Stomach smooth muscle (tissue), 2 donors: Measurements from ENCODE around the gene ABHD17C.

ENCODE experiments used
- H3K27ac ChIP-seq: one replicate; pipeline ENCODE4 v1.7.0; 2013; ENCODE audit warnings: mild to moderate bottlenecking, low read length, inconsistent platforms
- H3K27me3 ChIP-seq, 2 donors: one replicate each; pipeline ENCODE4 v1.7.0; 2013; ENCODE audit warnings: low read length in 2 of 2; ENCODE audit not compliant: insufficient read depth in 2 of 2, control insufficient read depth in 1 of 2
- H3K36me3 ChIP-seq, 2 donors: one replicate each; pipeline ENCODE4 v1.7.0; 2013; ENCODE audit warnings: low read length in 2 of 2; ENCODE audit not compliant: control insufficient read depth in 2 of 2, insufficient read depth in 2 of 2
- H3K4me1 ChIP-seq: one replicate; pipeline ENCODE4 v1.7.0; 2013; ENCODE audit warnings: low read length; ENCODE audit not compliant: control insufficient read depth, insufficient read depth
- H3K4me3 ChIP-seq, 2 donors: one replicate each; pipeline ENCODE4 v1.7.0; 2013; ENCODE audit warnings: low read length in 2 of 2
- H3K9ac ChIP-seq, 2 donors: one replicate each; pipeline ENCODE4 v1.7.0; 2013; ENCODE audit warnings: low read length in 2 of 2, mild to moderate bottlenecking in 1 of 2
- H3K9me3 ChIP-seq, 2 donors: one replicate each; pipeline ENCODE4 v1.7.0; 2013; ENCODE audit warnings: low read length in 2 of 2; ENCODE audit not compliant: control insufficient read depth in 2 of 2
- donor health status: healthy.
- donor health status: Pancreatic carcinoma.

ABHD17C gene

GRCh38 chr15:80689716-80690115 is 5.4 kb upstream of the ABHD17C start:
- no peaks in the 10 kb centered on the region for H3K27me3 ChIP-seq
- H3K4me1 ChIP-seq: peaks cover 6% of the 10 kb centered on the region
- no peaks in the 10 kb centered on the region for H3K9me3 ChIP-seq
- no peak overlapping the region for H3K4me3 ChIP-seq
- H3K36me3 ChIP-seq: no peaks in the 10 kb centered on the region
- H3K27ac ChIP-seq: no peak overlapping the region
- no peak overlapping the region for H3K9ac ChIP-seq

GRCh38 chr15:80691575-80691974 is 3.5 kb upstream of the ABHD17C start:
- no peak overlapping the region for H3K27ac ChIP-seq
- H3K9ac ChIP-seq: no peak overlapping the region
- H3K4me1 ChIP-seq: peaks cover 14% of the 10 kb centered on the region
- no peak overlapping the region for H3K4me3 ChIP-seq
- H3K27me3 ChIP-seq: no peaks in the 10 kb centered on the region
- H3K9me3 ChIP-seq: no peaks in the 10 kb centered on the region
- H3K36me3 ChIP-seq: no peaks in the 10 kb centered on the region

- Histone ChIP-seq H3K27ac (peak overlapping the region; percentile 73), H3K4me1 (peaks cover 19% of the 10 kb centered on the region), H3K9me3 (no peaks in the 10 kb centered on the region), H3K27me3 (no peaks in the 10 kb centered on the region), H3K36me3 (no peaks in the 10 kb centered on the region), H3K9ac (peak overlapping the region; percentile 59 to 74), H3K4me3 (peak overlapping the region; percentile 64 to 77)
Measured at GRCh38 chr15:80693682-80694610, 1.2 kb upstream of the ABHD17C start.

- no peaks in the 10 kb centered on the region for H3K27me3 ChIP-seq
- peak overlapping the region; percentile 73 for H3K27ac ChIP-seq
- peaks cover 19% of the 10 kb centered on the region for H3K4me1 ChIP-seq
- H3K9ac ChIP-seq: peak overlapping the region; percentile 59 to 74
- H3K9me3 ChIP-seq: no peaks in the 10 kb centered on the region
- no peaks in the 10 kb centered on the region for H3K36me3 ChIP-seq
- peak overlapping the region; percentile 64 to 77 for H3K4me3 ChIP-seq
Measured at GRCh38 chr15:80694611-80695098, 455 bp upstream of the ABHD17C start.

GRCh38 chr15:80695911-80696661 is 976 bp downstream of the ABHD17C start:
- H3K27me3 ChIP-seq: no peaks in the 10 kb centered on the region
- H3K27ac ChIP-seq: peak overlapping the region; percentile 49
- H3K4me1 ChIP-seq: peaks cover 19% of the 10 kb centered on the region
- no peaks in the 10 kb centered on the region for H3K36me3 ChIP-seq
- peak overlapping the region; percentile 73 to 86 for H3K4me3 ChIP-seq
- H3K9me3 ChIP-seq: no peaks in the 10 kb centered on the region
- peak overlapping the region; percentile 55 to 72 for H3K9ac ChIP-seq

GRCh38 chr15:80697075-80697685 is 2.1 kb downstream of the ABHD17C start:
- Histone ChIP-seq H3K4me1 (peaks cover 26% of the 10 kb centered on the region), H3K27me3 (no peaks in the 10 kb centered on the region), H3K36me3 (no peaks in the 10 kb centered on the region), H3K4me3 (peak overlapping the region; percentile 73 to 86), H3K9me3 (no peaks in the 10 kb centered on the region), H3K27ac (no peak overlapping the region), H3K9ac (no peak overlapping the region)

- H3K9ac ChIP-seq: no peak overlapping the region
- no peaks in the 10 kb centered on the region for H3K36me3 ChIP-seq
- peaks cover 33% of the 10 kb centered on the region for H3K4me1 ChIP-seq
- no peak overlapping the region for H3K27ac ChIP-seq
- H3K27me3 ChIP-seq: no peaks in the 10 kb centered on the region
- no peaks in the 10 kb centered on the region for H3K9me3 ChIP-seq
- no peak overlapping the region for H3K4me3 ChIP-seq
Measured at GRCh38 chr15:80698676-80699075, 3.6 kb downstream of the ABHD17C start.

GRCh38 chr15:80699981-80700380 is 4.9 kb downstream of the ABHD17C start:
- H3K4me1 ChIP-seq: peaks cover 33% of the 10 kb centered on the region
- H3K9me3 ChIP-seq: no peaks in the 10 kb centered on the region
- H3K4me3 ChIP-seq: no peak overlapping the region
- no peaks in the 10 kb centered on the region for H3K36me3 ChIP-seq
- no peaks in the 10 kb centered on the region for H3K27me3 ChIP-seq
- H3K27ac ChIP-seq: no peak overlapping the region
- no peak overlapping the region for H3K9ac ChIP-seq

- Histone ChIP-seq H3K4me1 (peaks cover 24% of the 10 kb centered on the region), H3K27me3 (no peaks in the 10 kb centered on the region), H3K36me3 (no peaks in the 10 kb centered on the region), H3K9me3 (no peaks in the 10 kb centered on the region), H3K27ac (peak overlapping the region; percentile 56), H3K4me3 (peak overlapping the region in 1 of 2 donors; percentile 40), H3K9ac (no peak overlapping the region)
Measured at GRCh38 chr15:80701676-80702311, 6.7 kb downstream of the ABHD17C start.

- peak overlapping the region in 1 of 2 donors; percentile 40 for H3K4me3 ChIP-seq
- H3K36me3 ChIP-seq: no peaks in the 10 kb centered on the region
- H3K4me1 ChIP-seq: peaks cover 20% of the 10 kb centered on the region
Measured at GRCh38 chr15:80703081-80703480, 8.0 kb downstream of the ABHD17C start.

More at GRCh38 chr15:80703081-80703480, 8.0 kb downstream of the ABHD17C start:
- H3K9me3 ChIP-seq: no peaks in the 10 kb centered on the region
- H3K9ac ChIP-seq: peak overlapping the region in 1 of 2 donors; percentile 30
- peak overlapping the region; percentile 56 for H3K27ac ChIP-seq
- no peaks in the 10 kb centered on the region for H3K27me3 ChIP-seq
